Stimulated activated CD4-positive, alpha-beta T cell treated with anti-CD3 and anti-CD28 coated beads, Interleukin-4, amount 100 ng/mL, for 24 hours (primary cell): ENCODE measurements around the gene TSPAN11.

Experiments
- DNase-seq: peaks from one replicate; pipeline ENCODE4 v3.0.0-alpha.2; 2020

TSPAN11 gene

DNA sequence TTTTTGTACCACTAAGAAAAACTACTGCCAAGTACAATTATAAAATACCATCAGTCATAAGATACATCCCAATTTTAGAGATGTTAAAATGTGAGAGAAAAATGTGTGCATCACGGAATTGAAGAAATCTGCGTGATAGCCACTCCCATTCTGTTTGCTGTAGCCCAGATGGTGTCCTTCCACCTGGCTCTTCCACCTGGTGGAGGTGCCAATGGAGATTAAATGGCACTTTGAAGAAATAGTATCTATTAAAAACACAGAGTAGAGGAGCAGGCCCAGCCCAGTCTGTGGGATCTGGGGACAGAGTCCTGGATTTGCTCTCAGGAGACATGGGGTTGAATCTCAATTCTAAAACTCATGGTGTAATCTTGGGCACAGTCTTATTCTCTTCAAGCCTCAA is 35.5 kb downstream of the TSPAN11 start:
- DNase-seq: no peak

DNA sequence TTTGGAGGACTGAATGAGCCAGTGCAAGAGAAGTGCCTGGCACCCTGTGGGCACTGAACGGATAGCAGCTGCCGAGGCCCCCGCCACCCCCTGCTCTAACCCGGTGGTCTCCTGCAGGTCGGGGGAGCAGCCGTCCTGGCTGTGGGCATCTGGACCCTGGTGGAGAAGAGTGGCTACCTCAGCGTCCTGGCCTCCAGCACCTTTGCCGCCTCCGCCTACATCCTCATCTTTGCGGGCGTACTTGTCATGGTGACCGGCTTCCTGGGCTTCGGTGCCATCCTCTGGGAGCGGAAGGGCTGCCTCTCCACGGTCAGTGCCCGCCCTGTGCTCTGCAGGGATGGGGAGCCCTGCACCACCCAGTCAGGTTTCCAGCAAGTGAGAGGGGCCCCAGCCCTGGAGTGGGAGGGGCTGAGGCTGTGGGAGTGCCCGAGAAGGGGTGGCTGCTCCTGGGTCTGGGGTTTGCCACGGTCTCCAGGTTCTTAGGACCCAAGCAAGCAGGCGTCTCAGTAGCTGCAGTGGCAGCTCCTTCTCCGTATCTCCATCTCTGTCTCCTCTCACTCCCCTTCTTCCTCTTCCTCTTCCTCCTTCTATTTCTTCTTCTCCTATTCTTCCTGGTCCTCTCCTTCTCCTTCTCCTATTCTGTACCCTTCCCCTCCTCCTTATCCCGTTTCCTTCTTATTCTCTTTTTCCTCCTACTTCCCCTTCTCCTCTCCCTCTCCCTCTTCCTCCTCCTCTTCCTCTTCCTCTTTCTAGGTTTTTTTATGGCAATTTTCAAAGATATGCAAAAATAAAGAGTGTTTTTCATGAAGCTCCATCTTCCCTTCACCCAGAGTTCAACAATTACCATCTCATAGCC is 37.4 kb downstream of the TSPAN11 start:
- no peak for DNase-seq

DNA sequence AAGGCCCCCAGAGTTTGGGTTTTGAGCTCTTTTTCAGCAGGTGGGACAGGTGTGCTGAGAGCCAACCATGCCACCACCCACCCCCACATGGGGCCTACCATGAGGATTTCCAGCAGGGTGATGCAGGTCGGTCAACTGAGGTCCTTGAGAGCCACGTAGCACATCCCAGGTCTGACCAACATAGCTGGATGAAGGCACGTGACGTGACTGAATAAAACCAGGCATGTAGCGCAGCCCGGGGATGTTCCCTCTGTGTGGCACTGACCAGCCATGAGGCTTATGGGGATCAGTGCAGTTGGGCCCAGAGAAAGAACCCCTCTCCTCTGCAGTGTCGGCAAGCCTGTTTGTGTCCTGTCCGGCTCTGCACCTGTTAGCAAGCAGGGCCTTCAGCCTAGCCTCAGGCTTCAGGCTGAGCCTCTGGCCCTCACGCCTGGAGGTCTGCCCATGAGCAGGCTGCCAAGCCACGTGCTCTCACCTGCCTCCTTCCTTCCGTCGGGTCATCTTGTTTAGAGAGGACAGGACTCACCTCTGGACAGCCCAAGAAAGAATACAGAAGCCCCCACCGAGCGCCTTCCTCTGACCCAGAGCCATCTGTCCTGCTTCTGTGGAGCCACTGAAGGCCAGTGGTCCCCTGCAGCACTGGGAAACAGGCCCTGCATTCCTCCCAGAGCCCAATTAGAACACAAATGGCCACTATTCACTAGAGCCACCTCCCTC is 38.5 kb downstream of the TSPAN11 start:
- DNase-seq: no peak

DNA sequence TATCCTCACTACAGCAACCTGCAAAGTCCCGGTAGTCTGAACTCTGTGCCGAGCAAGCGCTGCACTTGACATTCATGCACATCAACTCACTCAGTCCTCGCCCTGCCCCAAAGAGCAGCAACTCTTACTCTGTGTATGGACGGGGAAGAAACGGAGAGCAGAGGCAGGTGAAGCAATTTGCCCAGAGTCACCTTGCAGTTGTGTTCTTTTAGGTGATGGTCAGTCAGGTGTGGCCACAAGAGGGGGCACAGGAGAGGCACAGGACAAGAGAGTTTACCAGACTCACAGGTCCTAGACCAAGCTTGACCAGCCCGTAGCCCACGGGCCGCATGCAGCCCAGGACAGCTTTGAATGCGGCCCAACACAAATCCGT is 39.1 kb downstream of the TSPAN11 start:
- no peak for DNase-seq

DNA sequence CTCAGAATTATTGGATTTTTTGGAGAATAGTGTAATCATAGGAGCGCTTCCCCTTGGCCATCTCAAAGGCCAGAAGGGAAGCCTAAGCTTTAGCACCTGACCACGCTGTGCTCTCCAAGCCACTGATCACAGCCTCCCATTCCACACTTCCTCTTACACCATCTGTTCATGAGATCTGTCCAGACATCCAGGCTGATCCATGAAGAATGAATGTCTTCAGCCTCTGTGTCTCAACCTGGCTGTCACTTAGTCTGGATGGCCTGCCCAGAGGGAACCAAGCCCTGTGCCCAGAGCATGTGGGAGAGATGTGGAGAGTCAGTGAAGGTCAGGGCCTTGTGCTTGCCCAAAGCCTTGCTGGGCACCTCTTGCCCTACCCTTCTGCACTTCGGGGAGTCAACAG is 40.5 kb downstream of the TSPAN11 start:
- no peak for DNase-seq

DNA sequence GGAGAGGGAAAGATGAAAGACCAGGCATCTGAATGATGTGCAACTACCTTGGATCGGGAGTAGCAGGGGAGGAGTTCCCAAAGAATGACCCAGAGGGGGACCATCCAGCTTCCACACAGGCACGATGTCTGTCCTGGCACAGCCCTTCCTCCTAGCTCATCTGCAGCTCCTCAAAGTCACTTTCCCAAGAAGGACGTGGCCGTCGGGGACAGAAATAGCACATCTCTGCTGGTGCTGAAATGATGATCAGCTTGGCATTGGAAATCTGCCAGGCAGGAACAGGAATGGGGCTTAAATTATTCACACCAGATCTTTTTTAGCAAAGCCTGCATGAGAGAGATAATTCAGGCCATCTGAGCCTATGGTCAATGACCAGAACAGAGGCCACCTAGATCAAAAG is 41.7 kb downstream of the TSPAN11 start:
- no peak for DNase-seq

DNA sequence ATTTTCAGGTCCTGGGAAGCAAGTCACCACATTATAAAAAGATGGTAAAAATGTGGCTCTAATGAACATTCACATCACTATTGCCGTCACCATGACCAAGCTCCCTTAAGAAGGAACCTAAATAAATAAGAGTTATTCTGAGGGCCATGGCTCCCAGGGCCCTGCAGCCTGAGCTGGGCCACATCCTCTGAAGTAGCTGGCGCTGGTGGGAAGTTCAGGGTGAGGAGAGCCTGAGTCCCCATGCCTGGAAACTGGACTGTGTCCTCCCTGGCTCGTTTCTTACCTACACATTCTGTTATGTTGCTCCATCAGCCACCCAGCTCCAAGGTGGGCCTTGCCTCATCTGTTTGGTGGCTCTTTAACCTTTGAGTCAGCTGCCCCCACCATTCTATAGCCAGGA is 42.5 kb downstream of the TSPAN11 start:
- DNase-seq: no peak

DNA sequence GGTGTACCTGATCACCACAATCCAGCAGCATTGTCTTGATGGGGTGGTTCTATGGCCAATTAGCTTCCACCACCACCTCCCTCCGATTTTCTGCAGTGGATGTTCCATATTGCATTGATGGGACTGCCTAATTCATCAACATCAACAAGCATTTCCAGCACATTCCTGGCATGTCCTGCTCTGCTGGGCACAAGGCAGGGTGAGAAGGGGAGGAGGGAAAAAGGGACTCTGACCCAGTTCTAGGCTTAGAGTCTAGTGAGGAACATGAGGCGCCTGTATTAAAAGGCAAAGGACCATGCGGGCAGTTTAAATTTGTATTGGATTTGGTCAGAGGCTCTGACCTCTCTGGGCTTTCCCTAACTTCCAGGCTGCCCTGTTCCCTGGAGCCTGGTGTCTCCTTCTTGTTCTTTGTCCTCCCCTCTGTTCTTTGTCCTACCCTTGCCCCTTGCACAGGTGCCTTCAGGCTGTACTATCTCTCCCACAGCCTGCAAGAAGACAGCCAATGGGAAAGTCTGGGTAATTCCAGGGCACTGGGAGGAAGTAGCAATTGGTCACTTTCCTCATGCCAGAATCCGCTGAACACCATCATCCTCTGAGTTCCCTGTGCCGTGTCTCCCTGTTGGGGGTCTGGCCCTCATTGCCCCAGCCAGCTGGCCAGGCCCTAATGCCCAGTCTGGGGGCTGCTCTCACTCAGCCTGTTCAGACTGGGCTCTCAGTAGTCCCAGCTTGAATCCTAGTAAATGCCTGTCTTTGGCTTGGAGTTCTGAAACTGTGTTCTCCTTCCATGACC is 43.3 kb downstream of the TSPAN11 start:
- DNase-seq: no peak

DNA sequence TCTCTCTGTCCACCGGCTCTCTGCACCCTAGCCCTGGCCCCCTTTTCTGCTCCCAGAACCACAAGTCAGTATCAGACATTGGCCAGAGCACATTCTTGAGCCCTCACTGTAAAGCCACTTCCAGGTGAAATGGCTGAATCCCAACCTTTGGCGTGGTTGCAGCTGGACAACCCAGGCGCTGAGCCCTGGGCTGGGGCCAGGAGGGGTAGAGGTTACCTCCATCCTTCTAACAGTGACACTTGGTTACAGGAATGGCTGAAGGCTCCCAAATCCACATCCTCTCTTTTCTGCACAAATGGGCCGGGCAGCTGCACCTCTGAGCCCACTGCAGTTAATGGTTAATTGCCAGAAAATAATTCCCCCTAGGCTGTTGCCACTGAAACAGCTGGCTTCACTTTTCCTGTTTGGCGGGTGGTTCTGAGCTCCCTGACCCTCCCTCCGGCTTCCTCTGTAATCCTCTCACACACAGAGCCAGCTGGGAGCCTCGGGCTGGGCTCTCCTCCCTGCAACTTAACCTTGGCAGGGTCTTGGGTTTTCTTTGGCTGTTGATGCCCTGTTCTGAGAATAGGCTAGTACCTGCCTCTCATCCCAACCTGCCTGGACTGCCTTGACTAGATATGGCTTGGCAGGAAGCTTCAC is 44.1 kb downstream of the TSPAN11 start:
- DNase-seq: no peak

DNA sequence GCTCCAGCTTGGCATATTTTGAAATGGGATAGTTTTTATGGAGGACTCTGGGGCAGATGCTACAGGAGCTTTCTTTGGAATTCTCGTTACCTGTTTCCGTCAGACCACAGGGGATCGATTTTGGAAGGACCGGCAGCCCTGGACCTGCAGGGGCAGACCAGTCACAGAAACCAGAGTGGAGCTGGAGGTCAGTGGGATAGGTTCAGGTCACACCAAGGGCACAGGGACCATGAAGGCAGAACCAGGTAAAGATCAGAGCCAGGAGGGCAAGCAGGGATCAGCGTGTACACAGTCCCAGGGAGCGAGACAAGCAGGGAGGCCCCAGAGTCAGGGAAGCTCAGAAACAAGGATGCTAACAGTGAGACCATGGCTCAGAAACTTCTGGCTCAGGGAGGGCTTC is 45.5 kb downstream of the TSPAN11 start:
- DNase-seq: no peak

DNA sequence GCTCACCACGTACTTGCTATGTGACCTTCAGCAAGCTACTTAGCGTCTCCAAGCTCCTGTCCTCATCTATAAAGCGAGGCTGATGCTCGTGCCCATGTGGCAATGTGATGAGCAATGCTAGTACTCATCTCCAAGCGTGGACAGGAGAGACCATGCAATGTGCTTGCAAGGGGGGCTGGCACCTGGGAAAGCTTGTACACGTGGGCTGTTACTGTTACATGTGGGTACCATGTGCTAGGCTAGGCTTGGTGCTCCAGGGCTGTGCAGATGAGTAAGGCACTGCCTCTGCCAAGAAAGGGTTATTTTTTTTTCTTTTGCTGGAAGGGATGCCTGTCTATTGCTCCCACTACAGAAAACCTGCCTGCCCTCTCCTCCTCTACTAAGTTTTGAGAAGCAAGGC is 46.6 kb downstream of the TSPAN11 start:
- DNase-seq: no peak

DNA sequence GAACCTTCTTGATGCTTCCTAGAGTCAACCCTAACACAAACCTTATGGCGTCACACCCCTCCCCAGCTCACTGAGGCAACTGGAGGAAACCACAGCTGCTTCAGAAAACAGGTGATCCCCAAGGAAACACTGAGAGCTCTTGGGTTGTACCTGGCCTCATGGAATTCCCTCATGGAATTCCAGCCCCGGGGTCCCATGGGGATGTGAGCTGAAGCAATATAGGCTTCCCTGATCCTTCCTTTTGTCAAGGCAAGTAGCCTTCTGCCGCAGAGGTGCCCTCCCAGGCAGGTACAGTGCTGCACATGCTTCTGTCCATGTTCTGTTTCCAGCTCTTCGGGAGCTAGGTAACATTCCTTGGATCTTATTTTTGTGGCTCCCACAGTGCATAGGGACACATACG is 47.3 kb downstream of the TSPAN11 start:
- no peak for DNase-seq

DNA sequence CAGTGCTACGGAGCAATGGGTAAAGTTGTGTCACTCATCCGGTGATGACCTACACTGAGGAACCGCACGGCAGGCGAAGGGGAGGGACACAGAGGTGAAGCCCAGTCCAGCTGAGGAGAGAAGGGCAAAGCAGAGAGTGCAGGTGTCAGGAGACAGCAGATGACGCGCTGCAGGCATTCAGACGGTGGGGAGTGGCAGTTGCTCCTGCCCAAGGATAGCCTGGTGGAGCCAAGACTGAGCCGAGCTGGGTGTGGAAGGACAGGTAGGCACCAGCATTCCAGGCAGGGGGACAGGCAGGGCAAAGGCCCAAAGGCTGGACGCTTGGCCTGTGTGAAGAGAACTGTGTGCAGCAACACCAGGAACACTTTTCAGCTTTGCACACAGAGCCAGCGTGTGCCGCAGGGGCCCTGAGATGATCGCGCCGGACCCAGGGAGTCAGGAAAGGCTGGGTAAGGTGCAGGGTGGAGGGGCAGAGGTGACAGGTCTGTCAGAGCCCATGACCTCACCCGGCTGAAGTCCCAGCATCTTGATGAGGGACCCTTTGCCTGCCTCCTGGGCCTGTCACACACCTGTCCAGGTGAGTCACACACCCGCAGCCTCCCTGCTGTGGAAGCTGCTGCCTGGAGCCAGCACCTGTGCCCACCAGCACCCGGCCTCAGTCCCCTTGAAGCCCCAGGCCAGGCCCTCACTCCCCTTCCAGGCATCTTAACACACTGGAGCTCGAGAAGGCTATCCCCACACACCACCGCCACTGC is 48.4 kb downstream of the TSPAN11 start:
- DNase-seq: no peak

DNA sequence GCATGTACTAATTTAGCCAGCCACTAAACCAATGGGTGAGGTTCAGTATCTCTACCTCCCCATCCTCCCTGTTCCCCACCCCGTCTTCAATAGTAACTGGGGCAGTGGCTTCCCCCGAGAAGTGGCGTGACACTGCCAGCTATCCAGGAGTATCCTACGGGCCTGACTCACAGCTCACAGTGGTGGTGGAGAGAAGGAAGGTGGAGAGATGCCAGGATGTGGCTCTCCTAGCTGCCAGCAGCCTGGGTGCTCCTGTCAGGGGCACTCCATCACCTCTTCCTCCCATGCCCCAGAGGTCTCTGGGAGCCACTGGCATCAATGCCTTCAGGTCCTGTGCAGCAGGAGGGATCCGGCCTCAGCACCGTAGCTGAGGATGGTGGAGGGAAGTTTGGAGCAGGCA is 49.0 kb downstream of the TSPAN11 start:
- DNase-seq: no peak

DNA sequence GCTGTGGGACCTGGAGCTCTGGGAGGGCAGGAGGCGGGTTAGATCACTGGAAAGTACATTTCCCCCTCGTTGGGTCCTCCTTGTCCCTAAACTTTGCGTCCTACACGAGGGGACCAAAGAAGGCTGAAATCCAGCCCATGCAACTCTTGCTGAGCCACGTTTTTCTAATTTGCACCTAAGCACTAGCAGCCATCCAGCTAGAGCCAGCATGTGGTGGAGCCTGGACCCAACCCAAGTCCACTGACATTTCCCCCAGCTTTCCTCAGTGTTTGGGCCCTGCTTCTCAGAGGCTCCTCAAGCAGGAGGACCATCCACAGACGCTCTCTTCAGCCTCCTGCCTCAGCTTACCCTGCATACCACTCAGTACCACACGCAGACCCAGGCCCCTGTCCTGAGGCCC is 49.7 kb downstream of the TSPAN11 start:
- DNase-seq: no peak

DNA sequence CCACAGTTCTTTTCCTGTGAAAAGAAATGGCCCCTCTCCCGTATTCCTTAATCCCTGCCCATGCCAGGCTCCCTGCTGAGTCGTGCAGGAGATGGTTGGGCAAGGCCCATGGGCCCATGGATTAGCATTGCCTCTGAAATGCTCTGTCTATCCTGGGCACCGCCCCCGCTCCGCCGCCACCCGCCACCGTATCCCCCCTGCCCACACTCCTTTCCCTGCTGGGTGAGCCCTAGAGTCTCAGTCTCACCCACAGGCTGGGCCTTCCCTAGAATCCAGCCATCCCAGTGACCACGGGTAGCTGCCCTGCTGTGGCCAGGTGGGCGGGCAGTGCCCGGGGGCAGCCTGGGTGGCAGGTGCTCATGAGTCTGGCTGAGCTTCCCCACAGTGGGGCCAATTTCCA is 50.6 kb downstream of the TSPAN11 start:
- no peak for DNase-seq

DNA sequence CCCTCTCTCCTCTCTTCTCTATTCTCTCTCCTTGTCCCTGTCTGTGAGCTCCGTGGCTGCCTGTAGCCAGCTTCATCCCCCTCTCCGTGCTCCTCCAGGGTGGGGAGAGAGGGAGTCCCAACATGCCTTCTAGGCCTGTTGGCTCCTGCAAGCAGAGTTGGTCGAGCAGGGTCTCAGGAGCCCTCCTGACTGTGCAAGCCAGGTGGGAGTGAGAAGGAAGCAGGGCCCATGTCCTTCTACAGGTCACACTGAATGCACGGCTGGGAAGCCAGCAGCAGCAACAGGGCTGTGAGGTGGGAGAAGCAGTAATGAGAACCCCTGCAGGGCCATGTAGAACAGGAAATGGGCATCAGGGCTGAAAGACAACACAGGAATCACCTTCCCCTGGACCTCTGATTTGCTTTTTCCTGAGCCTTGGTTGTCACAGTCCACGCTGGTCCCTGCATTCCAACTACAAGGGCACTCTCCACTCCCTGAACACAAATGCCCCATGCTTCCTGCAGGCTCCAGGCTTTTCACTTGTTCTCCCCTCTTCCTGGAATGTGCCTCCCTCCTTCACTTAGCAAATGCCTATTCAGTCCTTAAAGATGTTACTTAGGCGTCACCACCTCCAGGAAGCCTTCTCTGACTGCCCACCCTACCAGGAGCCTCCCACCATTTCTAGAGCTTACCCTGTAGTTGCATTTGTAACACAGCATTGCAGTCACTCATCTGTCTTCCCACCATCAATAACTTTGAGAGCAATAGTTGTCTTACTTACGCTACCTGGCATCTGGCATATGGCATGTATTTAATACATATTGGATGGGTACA is 51.2 kb downstream of the TSPAN11 start:
- DNase-seq: no peak

DNA sequence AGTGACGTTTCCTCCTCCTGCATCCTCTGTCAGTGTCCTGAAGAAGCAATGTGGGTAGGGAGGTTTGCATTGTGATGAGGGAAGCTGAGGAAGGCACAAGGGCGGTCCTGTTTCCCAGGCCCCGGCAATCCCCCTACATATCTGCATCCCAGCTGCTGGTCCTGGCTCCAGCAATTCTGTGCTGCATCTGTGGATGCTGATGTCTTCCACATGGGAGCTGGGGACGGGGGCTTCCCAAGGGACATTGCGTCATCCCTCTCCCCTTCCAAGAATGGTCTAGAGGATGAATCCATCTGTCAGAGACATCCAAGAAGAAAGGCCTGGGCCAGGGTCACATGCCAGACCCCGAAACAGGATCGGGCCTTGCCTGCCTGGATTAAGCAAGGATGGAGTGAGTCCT is 52.1 kb downstream of the TSPAN11 start:
- DNase-seq: no peak

DNA sequence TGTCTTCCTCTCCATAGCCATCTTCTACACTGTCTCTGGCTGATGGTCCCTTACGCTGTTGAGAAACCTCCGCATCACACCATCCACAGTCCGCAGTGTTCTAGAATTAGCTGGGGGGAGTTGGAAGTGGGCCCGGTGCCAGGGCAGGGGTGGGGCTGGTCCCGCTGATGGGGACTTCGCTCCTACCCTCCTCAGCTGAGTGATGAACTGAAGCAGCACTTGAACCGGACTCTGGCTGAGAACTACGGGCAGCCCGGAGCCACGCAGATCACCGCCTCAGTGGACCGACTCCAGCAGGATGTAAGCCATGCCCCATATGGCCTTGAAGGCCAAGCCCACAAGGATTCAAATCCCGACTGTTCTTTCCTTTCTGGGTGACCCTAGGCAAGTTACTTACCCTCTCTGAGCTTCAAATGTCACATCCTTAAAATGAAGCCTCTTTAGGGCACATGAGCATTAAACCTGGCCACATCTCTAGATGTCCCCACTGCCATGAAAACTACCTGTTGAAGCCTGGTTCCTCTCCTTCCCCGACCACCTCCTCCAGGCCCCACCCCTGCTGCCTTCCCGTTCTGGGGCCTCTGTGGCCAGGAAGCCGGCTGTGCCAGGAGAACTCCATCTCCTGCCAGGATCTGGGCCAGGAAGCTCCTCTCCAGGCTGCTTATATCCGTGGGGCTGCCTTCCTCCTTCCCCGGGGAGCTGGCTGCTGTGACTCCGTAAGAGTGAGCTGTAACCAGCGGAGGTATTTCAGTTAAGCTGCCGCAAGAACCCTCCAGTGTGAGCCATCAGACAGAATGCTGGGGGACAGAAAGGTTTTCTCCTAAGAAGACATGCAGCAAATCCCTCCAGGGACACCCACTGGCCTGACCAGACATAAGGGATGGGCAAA is 53.1 kb downstream of the TSPAN11 start:
- no peak for DNase-seq

DNA sequence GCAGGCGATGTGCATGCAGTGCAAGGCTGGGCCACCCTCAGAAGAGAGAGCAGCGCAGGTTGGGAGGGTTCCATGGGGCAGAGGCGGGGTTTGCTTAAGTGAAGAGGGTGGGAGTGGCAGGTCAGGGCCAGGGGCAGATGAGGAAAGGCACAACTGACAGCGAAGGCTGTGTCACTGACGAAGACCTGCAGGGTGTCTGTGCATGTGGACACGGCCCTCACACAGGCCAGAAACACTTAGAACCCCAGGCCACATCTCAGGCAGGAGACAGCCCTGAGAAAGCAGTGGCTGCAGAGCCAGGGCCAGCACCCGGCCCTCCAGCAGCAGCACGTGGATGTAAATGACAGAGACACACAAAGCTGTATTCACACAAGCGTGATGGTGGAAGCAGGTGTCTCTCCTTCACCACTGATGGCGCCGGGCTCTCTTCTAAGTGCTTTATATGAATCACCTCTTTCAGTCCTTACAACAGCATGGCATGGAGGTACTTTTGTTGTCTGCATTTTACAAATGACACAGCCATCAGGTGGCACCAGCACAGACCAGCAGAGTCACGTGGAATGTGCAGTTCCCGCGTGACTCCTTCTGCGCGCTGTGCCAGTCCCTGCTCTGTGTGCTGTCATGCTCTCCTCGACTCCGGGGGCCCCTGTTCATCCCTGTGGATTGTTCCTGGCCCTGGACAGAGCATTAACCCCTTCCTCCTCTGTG is 54.6 kb downstream of the TSPAN11 start:
- no peak for DNase-seq
